Neural progenitor cell (in vitro differentiated cells): Measurements from ENCODE around the gene C8B. TPM values are rescaled to one million over a fixed set of nuclear protein-coding genes. Genes with fewer than 3 reads are reported as not detected.
A peak's percentile ranks its signal among the peaks of the same experiment; 100 is the strongest.

ENCODE experiments used
- DNase-seq: peaks from one replicate; pipeline ENCODE4 v3.0.0-alpha.2; 2016; ENCODE audit warnings: low spot score
- H2AFZ ChIP-seq: fragments of 200-600 bp; sonication (generic); replicated peaks from 2 replicates; pipeline ENCODE4 v1.6.1; 2016; ENCODE audit warnings: antibody characterized with exemption
- H3F3A ChIP-seq: fragments of 200-600 bp; sonication (generic); 2 replicates; pipeline ENCODE4 v1.6.1; 2016; ENCODE audit warnings: antibody characterized with exemption, low read depth
- H3K27ac ChIP-seq: fragments of 200-600 bp; sonication (generic); 2 replicates; pipeline ENCODE4 v1.5.1; 2016; ENCODE audit warnings: mild to moderate bottlenecking
- H3K27me3 ChIP-seq: fragments of 200-600 bp; sonication (generic); 2 replicates; pipeline ENCODE4 v1.6.1; 2016; ENCODE audit warnings: mild to moderate bottlenecking, moderate library complexity
- H3K36me3 ChIP-seq: fragments of 200-600 bp; sonication (generic); 2 replicates; pipeline ENCODE4 v1.5.1; 2016
- H3K4me1 ChIP-seq: fragments of 200-600 bp; sonication (generic); 2 replicates; pipeline ENCODE4 v1.6.1; 2016; ENCODE audit warnings: mixed run types
- H3K4me2 ChIP-seq: fragments of 200-600 bp; sonication (generic); 2 replicates; pipeline ENCODE4 v1.6.1; 2016
- H3K4me3 ChIP-seq: fragments of 200-600 bp; sonication (generic); 2 replicates; pipeline ENCODE4 v1.5.1; 2016
- H3K79me2 ChIP-seq: fragments of 200-600 bp; sonication (generic); 2 replicates; pipeline ENCODE4 v1.6.1; 2016; ENCODE audit warnings: low read depth
- H3K9ac ChIP-seq: fragments of 200-600 bp; sonication (generic); 2 replicates; pipeline ENCODE4 v1.6.1; 2016
- H3K9me3 ChIP-seq: fragments of 200-600 bp; sonication (generic); 2 replicates; pipeline ENCODE4 v1.5.1; 2016; ENCODE audit warnings: low read depth
- H4K20me1 ChIP-seq: fragments of 200-600 bp; sonication (generic); 2 replicates; pipeline ENCODE4 v1.6.1; 2016; ENCODE audit warnings: low read depth
- H3K27ac Mint-ChIP-seq: 3 replicates; pipeline ENCODE4 v1.8.0; 2021; ENCODE audit warnings: mixed read lengths
- H3K27me3 Mint-ChIP-seq: 2 replicates; pipeline ENCODE4 v1.8.0; 2022; ENCODE audit warnings: low read depth, mild to moderate bottlenecking, inconsistent platforms, moderate library complexity, mixed read lengths; ENCODE audit not compliant: insufficient read depth
- H3K36me3 Mint-ChIP-seq: 3 replicates; pipeline ENCODE4 v1.8.0; 2021; ENCODE audit warnings: mixed read lengths
- H3K4me1 Mint-ChIP-seq: 3 replicates; pipeline ENCODE4 v1.8.0; 2021; ENCODE audit warnings: mixed read lengths
- H3K4me3 Mint-ChIP-seq: 3 replicates; pipeline ENCODE4 v1.8.0; 2021; ENCODE audit warnings: mild to moderate bottlenecking, moderate library complexity, mixed read lengths
- H3K9me3 Mint-ChIP-seq: 3 replicates; pipeline ENCODE4 v1.8.0; 2020; ENCODE audit warnings: mixed read lengths
- EZH2 ChIP-seq: fragments of 200-600 bp; sonication (generic); IDR thresholded peaks from 2 replicates; pipeline ENCODE4 v1.6.1; 2017; ENCODE audit warnings: antibody characterized with exemption, mild to moderate bottlenecking, moderate library complexity
- EZH2phosphoT487 ChIP-seq: fragments of 200-600 bp; sonication (generic); IDR thresholded peaks from 2 replicates; pipeline ENCODE4 v1.6.1; 2017; ENCODE audit warnings: antibody characterized with exemption
- total RNA-seq: library from RNA; depleted of rRNA; stranded (reverse); fragments of >200 nt; gene quantifications from 2 replicates; pipeline ENCODE4 v1.2.3, GENCODE V29; 2015; ENCODE audit warnings: low replicate concordance
- TF ChIP-seq, protein P1 (sequence below): fragments of 200-600 bp; sonication (generic); IDR thresholded peaks from 2 replicates; pipeline ENCODE4 v1.5.1; 2017; ENCODE audit warnings: antibody characterized with exemption, mild to moderate bottlenecking

The C8B gene
- total RNA-seq, 1 donor from 2014 or later, result not detected

DNA sequence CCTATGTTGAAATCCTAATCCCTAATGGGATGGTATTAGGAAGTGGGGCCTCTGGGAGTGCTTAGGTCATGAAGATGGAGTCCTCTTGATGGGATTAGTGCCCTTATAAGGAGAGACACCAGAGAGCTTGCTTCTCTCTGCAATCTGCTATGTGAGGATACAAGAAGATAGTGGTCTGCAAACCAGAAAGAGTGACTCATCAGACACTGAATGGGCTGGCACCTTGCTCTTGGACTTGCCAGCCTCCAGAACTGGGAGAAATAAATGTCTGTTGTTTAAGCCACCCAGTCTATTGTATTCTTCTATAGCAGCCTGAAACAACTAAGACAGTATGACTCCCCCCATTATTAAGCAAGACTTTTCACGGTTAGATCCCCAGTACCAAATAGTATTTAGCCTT, 43.3 kb downstream of the C8B start:
- Mint-ChIP-seq H3K9me3 (no peaks in the 10 kb centered on the region), H3K27ac (peak overlapping the region; percentile 50), H3K4me1 (peaks cover 29% of the 10 kb centered on the region), H3K36me3 (no peaks in the 10 kb centered on the region), H3K4me3 (peak overlapping the region; percentile 6), H3K27me3 (peaks cover 8% of the 10 kb centered on the region)
- Histone ChIP-seq H2AFZ (no peak overlapping the region), H3K4me1 (peaks cover 29% of the 10 kb centered on the region), H3K9ac (no peak overlapping the region), H3K27ac (no peak overlapping the region), H4K20me1 (no peaks in the 10 kb centered on the region), H3F3A (peaks cover 8% of the 10 kb centered on the region), H3K9me3 (no peaks in the 10 kb centered on the region), H3K4me3 (no peak overlapping the region), H3K79me2 (no peaks in the 10 kb centered on the region), H3K27me3 (no peaks in the 10 kb centered on the region), H3K4me2 (no peak overlapping the region), H3K36me3 (no peaks in the 10 kb centered on the region)
- TF ChIP-seq EZH2, result no peak
- TF ChIP-seq EZH2phosphoT487, result no peak
- TF ChIP-seq, protein P1, sequence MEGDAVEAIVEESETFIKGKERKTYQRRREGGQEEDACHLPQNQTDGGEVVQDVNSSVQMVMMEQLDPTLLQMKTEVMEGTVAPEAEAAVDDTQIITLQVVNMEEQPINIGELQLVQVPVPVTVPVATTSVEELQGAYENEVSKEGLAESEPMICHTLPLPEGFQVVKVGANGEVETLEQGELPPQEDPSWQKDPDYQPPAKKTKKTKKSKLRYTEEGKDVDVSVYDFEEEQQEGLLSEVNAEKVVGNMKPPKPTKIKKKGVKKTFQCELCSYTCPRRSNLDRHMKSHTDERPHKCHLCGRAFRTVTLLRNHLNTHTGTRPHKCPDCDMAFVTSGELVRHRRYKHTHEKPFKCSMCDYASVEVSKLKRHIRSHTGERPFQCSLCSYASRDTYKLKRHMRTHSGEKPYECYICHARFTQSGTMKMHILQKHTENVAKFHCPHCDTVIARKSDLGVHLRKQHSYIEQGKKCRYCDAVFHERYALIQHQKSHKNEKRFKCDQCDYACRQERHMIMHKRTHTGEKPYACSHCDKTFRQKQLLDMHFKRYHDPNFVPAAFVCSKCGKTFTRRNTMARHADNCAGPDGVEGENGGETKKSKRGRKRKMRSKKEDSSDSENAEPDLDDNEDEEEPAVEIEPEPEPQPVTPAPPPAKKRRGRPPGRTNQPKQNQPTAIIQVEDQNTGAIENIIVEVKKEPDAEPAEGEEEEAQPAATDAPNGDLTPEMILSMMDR, result no peak
- DNase-seq, result no peak

DNA sequence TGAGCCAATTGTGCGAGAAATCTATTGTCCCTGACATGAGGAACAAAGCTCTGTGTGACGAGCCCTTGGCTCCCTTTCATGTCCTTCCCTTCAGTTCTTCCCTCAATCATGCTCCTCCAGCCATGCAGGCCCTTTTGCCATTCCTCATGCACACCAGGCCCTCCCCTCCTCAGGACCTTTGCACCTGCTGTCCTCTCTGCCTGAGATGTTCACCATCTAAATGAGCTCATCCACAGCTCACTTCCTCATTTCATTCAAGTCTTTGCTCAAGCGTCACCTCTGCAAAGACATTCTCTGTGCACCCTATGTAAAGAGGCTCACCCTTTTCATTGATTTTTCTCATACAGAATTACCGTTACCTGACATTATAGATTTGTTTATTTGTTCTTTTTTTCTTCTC, 43.7 kb downstream of the C8B start:
- H3K4me3 ChIP-seq, result no peak overlapping the region
- H3K36me3 ChIP-seq, result no peaks in the 10 kb centered on the region
- H2AFZ ChIP-seq, result no peak overlapping the region
- H3K9ac ChIP-seq, result no peak overlapping the region
- TF ChIP-seq EZH2 (no peak), EZH2phosphoT487 (no peak)
- TF ChIP-seq, protein P1, result no peak
- DNase-seq, result no peak
- H4K20me1 ChIP-seq, result no peaks in the 10 kb centered on the region
- Mint-ChIP-seq H3K4me1 (peaks cover 34% of the 10 kb centered on the region), H3K36me3 (no peaks in the 10 kb centered on the region), H3K9me3 (no peaks in the 10 kb centered on the region), H3K27me3 (peaks cover 8% of the 10 kb centered on the region), H3K4me3 (peak overlapping the region; percentile 6), H3K27ac (peak overlapping the region; percentile 50)
- H3K9me3 ChIP-seq, result no peaks in the 10 kb centered on the region
- peaks cover 33% of the 10 kb centered on the region for H3K4me1 ChIP-seq
- H3K79me2 ChIP-seq, result no peaks in the 10 kb centered on the region
- no peak overlapping the region for H3K27ac ChIP-seq
- peaks cover 8% of the 10 kb centered on the region for H3F3A ChIP-seq
- no peaks in the 10 kb centered on the region for H3K27me3 ChIP-seq
- no peak overlapping the region for H3K4me2 ChIP-seq

DNA sequence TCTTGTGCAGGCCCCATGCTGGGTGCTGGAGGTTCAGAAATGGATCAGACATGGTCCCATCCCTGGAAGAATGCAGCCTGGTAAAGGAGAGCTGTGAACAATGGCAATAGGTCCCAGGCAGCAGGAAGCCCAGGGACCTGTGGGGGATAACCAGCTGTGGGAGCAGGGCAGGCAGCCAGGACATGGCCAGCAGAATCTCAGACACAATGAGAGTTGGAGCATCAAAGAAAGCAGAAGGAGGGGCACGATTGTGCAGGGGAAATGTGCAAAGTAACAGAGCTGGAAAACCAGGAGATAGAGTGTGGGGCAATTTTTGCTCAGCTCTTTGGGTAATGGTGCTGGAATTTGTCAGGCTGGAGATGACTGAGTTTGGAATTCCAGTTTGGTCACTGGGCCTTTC, 44.3 kb downstream of the C8B start:
- H3K4me1 Mint-ChIP-seq, result peaks cover 38% of the 10 kb centered on the region

More for the DNA sequence above, 44.3 kb downstream of the C8B start:
- no peak for DNase-seq
- Mint-ChIP-seq H3K27me3 (peaks cover 8% of the 10 kb centered on the region), H3K27ac (no peak overlapping the region), H3K36me3 (no peaks in the 10 kb centered on the region), H3K9me3 (no peaks in the 10 kb centered on the region), H3K4me3 (no peak overlapping the region)
- Histone ChIP-seq H4K20me1 (no peaks in the 10 kb centered on the region), H3K79me2 (no peaks in the 10 kb centered on the region), H3K27ac (no peak overlapping the region), H3F3A (peaks cover 8% of the 10 kb centered on the region), H3K4me2 (no peak overlapping the region), H3K4me3 (no peak overlapping the region), H3K9ac (no peak overlapping the region), H3K9me3 (no peaks in the 10 kb centered on the region), H3K36me3 (no peaks in the 10 kb centered on the region), H3K4me1 (peaks cover 39% of the 10 kb centered on the region), H2AFZ (no peak overlapping the region), H3K27me3 (no peaks in the 10 kb centered on the region)
- TF ChIP-seq EZH2 (no peak), EZH2phosphoT487 (no peak)
- TF ChIP-seq, protein P1, result no peak
